Posterior cingulate gyrus (tissue), 11 donors: Measurements from ENCODE around the gene ABCF2.

Source experiments
- DNase-seq, 10 donors: peaks; one replicate each; pipeline versions ENCODE4 v3.0.0 to v3.0.0-alpha.2; 2020 to 2021; ENCODE audit warnings: mixed read lengths in 3 of 10
- intact Hi-C: fragments of 100-400 bp; cut with DNase I; formaldehyde crosslinking; loops from one replicate; pipeline ENCODE4 v1.15.1; 2023

Gene ABCF2

GRCh38 chr7:151254316-151254715 is 27.3 kb upstream of the ABCF2 start:
- intact Hi-C loops = no loop called here
- peak in 4 of 10 donors; percentile 28 to 79 (median 54) for DNase-seq

DNA sequence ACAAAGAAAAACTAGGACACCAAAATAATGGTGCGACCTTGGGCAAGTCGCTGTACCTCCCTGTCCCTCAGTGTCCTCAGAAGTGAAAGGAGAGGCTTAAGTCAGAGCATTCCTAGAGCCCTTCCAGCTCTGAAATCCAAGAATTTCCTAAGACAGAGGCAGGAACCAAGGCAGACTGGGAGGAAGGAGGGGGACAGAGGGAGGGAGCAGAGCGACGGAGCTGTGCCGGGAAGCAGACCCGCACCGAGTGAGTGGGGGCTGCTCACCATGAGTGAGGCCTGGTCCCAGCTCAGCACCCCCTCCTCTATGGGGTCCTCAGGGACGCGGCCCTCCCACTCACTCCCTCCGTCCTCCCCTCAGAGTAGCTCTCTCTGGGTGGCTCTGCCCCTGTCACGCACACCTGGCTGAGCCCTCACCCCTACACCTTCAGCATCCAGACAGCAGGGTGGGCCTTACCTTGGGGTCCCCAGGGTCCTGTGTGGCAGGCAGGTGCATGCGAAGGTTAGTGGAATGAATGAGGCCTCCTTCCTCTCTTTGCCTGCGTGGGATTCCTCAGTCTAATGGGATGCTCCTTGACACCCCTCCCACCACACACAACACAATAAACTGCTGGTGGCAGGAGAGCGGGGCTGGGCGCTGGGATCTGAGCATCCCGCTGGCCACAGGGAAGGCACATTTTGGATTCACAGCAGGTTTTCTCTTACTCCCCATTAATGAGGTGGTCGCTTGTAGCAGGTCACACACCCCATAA is 26.1 kb upstream of the ABCF2 start:
- DNase-seq = peak in 3 of 10 donors; percentile 1 to 58 (median 53)
- intact Hi-C loops = no loop called here

- intact Hi-C loops = no loop called here
- DNase-seq = peak in 3 of 10 donors; percentile 72 to 80 (median 74)
These were observed 25.5 kb upstream of the ABCF2 start for GRCh38 chr7:151252561-151252835.

DNA sequence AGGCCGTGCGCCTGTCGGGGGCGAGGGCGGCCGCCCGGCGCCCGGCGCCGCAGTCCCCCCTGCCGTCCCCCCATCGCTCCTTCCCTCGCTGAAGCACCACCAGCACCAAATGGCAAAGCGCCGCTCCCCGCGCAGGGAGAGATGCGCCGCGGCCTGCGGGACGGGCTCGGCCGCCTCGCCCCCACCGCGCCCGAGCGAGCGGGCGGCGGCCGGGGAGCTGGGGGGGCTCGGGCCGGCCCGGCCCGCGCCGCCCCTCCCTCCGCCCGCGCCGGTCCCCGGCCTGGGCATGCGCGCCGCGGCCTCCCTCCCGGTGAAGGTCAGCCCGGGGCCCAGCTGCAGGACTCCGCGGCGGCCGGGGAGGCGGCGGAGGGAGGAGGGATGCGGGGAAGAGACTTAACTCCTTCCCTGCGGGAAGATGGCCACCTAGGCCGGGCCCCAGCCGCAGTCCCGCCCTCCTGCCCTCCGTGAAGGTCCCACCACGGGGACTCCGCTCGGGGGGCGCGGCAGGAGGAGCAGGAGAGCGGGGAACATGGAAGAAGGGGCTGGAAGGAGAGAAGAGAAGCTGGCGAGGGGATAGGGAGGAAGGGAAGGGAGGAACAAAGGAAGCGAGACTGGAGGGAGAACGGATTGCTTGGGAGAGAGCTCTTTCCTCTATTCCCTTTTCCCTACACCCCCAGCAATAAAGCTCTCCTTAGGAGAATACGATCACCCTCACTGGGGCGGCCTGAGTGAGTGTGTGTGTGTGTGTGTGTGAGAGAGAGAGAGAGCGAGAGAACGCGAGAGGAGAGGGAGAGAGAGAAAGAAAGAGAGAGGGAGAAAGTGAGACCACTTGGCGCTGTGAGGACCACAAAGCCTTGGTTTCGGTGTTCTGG is 24.9 kb upstream of the ABCF2 start:
- DNase-seq = peak; percentile 66 to 97 (median 75)
- intact Hi-C loops = no loop called here

GRCh38 chr7:151251328-151251688 is 24.3 kb upstream of the ABCF2 start:
- DNase-seq = peak in 5 of 10 donors; percentile 11 to 90 (median 84)

DNA sequence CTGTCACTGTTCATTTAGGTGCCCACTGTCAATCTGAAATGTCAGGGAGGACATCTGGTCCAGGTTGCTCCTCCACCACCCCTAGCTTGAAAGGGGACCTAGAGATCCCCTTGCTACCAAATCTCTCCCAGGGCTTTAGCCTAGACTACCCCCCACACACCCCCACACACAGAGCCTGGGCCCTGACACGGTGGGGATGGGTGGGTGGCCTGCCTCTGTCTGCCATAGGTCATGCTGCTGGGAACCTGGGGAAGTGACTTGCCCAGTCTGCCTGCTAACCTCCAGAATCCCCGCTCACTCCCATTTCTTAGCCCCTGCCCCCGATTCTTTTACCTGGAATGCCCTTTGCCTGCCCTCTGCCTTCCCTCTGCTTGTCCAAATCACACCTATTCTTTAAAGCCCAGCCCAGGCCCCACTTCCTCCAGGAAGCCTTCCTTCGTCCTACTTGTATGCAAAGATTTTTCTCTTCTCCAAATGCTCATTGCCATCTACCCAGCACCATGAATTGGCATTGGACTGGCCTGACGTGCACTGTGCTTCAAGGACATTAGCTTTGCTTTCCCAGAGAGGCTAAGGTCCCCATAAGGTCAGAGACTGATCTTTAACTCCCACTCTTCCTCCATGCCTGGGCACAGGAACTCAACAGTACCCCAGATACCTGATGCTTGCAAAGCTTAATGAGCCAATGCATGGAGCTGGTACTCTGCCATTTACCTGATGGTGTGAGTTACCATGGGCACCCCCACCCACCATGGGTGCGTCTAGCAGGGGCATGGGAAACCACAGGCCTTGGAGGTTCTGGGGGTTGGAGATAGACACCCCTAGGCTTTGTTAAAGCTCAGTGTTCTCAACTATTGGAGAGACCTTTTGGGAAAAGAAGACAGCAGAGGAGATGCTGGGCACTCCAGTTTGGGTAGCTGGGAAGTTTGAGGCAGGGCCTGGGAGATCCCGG is 23.5 kb upstream of the ABCF2 start:
- intact Hi-C loops = no loop called here
- DNase-seq = peak in 2 of 10 donors; percentile 49 to 50

More at GRCh38 chr7:151251328-151251688, 24.3 kb upstream of the ABCF2 start:
- intact Hi-C loops = no loop called here

DNA sequence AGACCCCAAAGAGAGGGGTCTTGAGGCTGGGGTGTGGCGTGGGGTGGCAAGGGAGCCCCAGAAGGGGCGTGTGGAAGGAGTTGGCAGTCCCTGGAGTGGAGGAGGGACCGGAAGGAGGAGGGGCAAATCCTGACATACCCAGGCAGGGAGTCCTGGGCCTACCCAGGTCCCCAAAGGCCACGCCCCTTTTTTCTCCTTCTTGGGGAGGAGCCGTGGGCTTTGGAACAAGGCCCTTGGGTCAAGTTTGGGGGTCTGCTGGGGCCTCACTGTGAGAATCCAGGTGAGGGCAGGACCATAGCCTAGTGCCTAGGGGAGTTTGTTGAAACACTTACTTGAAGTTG is 22.7 kb upstream of the ABCF2 start:
- intact Hi-C loops = loop anchor here (5.0 kb wide), 1 partner anchor 127 kb away; no protein-coding TSS in a partner anchor
- DNase-seq = peak in 3 of 10 donors; percentile 57 to 84 (median 70)

- intact Hi-C loops = loop anchor here (5.0 kb wide), 1 partner anchor 127 kb away; no protein-coding TSS in a partner anchor
These were observed 22.2 kb upstream of the ABCF2 start for GRCh38 chr7:151249034-151249731.

DNA sequence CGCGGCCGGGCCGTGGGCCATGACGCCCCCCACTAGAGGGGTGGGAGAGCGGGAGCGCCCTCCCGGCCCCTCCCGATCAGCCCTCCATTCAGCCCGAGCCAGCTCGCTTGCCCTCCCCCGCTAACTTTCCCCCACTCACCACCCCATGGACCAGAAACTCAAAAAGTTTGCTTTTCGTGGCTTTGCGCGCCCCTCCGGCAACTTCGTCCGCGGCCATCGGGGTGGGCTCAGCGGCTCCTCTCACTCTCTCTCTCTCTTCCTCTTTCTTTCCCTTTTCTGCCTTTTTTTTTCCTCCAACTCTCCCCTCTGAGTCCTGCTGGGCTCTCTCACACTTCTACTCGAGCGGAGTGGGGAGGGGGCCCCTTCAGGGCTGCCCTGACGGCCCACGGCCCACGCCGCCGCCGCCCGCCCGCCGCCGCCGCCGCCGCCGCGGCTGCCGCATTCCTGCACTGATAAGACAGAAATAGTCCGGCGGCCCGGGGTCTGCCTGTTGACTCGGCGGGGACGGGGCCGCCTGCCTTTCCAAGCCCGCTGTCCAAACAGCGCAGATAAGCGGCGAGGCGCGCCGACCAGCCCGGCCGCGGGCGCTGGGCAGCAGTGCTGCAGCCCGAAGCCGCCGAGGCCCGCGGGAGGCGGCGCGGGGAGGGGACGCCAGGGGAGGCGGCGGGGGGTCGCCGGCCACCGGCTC is 21.5 kb upstream of the ABCF2 start, which contains the start of gene SMARCD3:
Gene SMARCD3, minus strand, starts transcription at position 349 of the 688 bp plus-strand sequence. Its CDS starts 132 bp downstream, at position 217.
- peak in 6 of 10 donors; percentile 43 to 93 (median 65) for DNase-seq
- intact Hi-C loops = loop anchor here (5.0 kb wide), 1 partner anchor 126 kb away; no protein-coding TSS in a partner anchor

More at GRCh38 chr7:151249034-151249731, 22.2 kb upstream of the ABCF2 start:
- DNase-seq = peak in 6 of 10 donors; percentile 48 to 92 (median 76)

- DNase-seq = peak in 2 of 10 donors; percentile 63 to 69
- intact Hi-C loops = loop anchor here (5.0 kb wide), 1 partner anchor 125 kb away; no protein-coding TSS in a partner anchor
These were observed 20.8 kb upstream of the ABCF2 start for GRCh38 chr7:151247611-151248345.

- DNase-seq = peak in 3 of 10 donors; percentile 16 to 74 (median 44)
- intact Hi-C loops = loop anchor here (5.0 kb wide), 1 partner anchor 125 kb away; no protein-coding TSS in a partner anchor
These were observed 20.0 kb upstream of the ABCF2 start for GRCh38 chr7:151246851-151247580.

DNA sequence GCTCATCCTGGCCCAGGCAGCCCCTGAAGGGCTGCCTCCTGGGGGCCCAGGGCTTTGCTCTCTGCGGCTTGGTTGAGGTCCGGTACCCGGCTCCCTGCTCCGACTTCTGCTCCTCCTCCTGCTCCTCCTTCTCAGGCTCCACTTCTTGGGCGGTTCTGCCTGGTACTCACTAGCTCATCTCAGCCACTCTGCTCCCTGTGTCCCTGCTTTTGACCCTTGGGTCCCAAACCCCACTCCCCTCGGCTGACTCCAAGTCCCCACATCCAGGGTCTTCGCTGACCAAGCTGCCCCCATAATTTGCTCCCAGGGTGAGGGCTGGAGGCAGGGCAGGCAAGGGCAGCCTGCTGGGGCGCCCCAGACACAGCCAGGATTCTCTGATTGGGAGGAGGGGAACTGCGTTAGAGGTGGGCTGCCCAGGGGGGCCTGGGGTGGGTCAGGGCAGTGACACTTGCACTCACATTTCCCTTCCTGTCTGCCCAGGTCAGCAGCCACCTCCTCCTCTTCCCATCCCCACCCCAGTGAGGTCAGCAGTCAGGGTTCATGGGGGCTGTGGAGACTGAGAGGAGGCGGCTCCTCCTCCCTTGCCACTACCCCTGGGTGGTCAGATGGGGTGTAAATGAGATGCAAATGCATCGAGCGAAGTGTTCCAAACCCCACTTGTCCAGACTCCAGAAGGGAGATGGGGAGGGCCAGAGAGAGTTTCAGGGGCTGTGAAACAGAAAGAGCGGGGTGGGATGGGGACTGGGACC is 19.3 kb upstream of the ABCF2 start:
- DNase-seq = peak in 3 of 10 donors; percentile 21 to 71 (median 40)
- intact Hi-C loops = loop anchor here (5.0 kb wide), 1 partner anchor 124 kb away; no protein-coding TSS in a partner anchor

- intact Hi-C loops = loop anchor here (2.0 to 5.0 kb wide), 2 partner anchors 57 to 123 kb away; no protein-coding TSS in a partner anchor
- peak in 4 of 10 donors; percentile 26 to 86 (median 58) for DNase-seq
These were observed 18.5 kb upstream of the ABCF2 start for GRCh38 chr7:151245360-151246101.

- intact Hi-C loops = loop anchor here (2.0 to 5.0 kb wide), 2 partner anchors 58 to 123 kb away; no protein-coding TSS in a partner anchor
- peak in 2 of 10 donors; percentile 21 to 65 for DNase-seq
These were observed 17.9 kb upstream of the ABCF2 start for GRCh38 chr7:151244841-151245346.

- intact Hi-C loops = loop anchor here (2.0 kb wide), 1 partner anchor 58 kb away; no protein-coding TSS in a partner anchor
- DNase-seq = peak in 4 of 10 donors; percentile 37 to 68 (median 56)
These were observed 17.3 kb upstream of the ABCF2 start for GRCh38 chr7:151244196-151244840.
